Body of pancreas (tissue), 4 donors: Measurements from ENCODE around the gene TOP3A.

Experiments
- CTCF ChIP-seq, 7 experiments: fragments of 450-650 bp in 4 of 7; fragments of 200-600 bp in 3 of 7; sonication (generic) in 3 of 7; IDR thresholded peaks; one replicate each; pipeline ENCODE4 v1.5.1; 2016 to 2019; ENCODE audit warnings: antibody characterized with exemption in 7 of 7
- POLR2A ChIP-seq, 3 donors: fragments of 450-650 bp; IDR thresholded peaks; one replicate each; pipeline ENCODE4 v1.6.1; 2016; ENCODE audit warnings: antibody characterized with exemption in 3 of 3, mild to moderate bottlenecking in 2 of 3

DNA sequence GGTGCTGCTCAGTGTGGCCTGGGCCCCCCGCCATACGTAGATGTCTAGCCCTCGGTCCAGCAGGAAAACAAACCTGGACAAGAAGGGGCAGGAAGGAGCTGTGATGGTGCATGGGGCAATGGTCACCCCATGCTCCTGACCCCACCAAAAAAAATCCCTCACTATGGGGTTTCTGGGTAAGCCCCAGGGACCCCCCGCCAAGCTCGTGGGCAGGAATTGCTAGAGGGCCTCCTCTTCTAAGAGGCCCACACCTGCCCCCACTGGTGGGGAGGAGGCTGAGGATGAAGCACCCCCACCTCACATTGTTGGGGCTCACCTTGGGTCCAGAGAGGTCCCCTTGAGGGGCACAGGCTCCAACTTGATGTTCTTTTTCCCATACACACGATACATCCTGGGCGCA lies 66.0 kb downstream of the TOP3A start:
- TF ChIP-seq CTCF (IDR thresholded peaks at IDR 0.05) (no peak), POLR2A (IDR thresholded peaks at IDR 0.05) (no peak)
